GM21390 (cell line): ENCODE measurements around the gene DDX41.

Source experiments
- ATAC-seq: cut with Tn5 transposase; IDR thresholded peaks from one replicate; pipeline ENCODE4 v1.9.1; 2021; ENCODE audit not compliant: unreplicated experiment

The DDX41 gene

DNA sequence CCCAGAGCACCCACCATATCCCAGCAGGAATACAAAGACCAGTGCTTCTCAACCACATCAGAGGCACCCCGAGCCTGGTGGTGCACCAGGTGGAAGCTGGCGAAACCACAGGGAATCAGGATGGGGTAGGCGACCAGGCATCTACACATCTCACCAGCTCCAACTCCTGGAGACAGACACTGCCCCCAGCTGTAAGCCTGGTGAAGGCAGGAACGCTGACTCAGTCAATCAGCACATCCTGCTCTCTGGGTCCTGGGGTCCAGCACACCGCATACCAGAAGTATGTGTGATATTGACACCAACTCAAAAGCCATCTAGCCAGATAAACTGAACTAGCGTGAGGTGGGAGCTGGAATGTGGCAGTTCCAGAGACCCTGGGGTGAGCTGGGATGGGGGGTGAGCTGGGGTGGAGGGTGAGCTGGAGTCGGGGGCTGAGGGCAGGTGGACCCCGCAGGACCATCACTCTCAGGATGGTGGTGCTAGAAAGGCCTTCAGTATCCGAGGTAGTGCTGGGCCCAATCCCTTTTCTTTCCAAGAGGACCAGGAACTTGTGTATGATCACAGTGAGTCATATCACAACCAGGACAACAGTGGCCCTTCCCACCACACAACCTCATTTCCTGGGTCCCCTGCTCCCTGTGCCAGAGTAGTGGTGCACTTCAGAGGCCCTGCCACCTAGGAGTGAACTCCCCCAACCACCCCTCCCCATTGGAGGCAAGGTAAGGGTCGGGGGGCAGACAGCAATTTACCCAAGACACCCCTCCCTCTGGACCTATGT lies 45.8 kb downstream of the DDX41 start:
- no peak for ATAC-seq

DNA sequence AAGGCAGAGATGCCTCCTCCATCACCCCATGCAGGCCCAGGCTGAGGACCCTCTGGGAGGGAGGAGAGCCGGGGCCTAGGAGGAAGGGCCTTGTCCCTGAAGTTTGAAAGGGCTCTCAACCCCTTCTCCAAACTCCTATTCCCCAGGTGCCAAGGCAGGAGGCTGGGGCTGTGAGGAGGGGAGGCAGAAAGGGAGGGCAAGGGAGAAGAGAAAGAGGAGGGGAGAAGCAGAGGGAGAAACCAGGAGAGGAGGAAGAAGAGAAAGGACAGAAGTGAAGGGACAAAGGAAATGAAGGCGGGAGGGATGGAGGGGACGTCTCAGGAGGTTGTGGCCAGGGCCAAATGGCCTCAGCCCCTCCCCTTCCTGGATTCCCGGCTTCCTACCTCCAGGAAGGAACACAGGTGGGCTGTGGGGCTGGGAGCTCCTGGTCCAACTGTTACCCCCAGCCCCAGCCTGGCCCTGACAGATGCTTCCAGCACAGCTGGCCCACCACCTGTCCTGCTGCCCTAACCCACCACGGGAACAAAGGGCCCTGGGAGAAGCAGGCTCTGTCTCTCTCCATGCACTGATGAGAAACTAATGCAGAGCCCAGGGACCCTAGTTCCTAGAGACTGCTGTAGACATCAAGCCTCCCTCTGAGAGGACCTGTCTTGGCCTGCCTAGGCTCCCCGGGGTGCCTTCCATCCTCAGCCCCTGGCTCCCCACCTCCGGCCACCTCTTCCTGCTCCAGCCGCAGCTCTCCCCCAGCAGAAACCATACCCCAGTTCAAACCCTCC lies 46.8 kb downstream of the DDX41 start:
- ATAC-seq: no peak

DNA sequence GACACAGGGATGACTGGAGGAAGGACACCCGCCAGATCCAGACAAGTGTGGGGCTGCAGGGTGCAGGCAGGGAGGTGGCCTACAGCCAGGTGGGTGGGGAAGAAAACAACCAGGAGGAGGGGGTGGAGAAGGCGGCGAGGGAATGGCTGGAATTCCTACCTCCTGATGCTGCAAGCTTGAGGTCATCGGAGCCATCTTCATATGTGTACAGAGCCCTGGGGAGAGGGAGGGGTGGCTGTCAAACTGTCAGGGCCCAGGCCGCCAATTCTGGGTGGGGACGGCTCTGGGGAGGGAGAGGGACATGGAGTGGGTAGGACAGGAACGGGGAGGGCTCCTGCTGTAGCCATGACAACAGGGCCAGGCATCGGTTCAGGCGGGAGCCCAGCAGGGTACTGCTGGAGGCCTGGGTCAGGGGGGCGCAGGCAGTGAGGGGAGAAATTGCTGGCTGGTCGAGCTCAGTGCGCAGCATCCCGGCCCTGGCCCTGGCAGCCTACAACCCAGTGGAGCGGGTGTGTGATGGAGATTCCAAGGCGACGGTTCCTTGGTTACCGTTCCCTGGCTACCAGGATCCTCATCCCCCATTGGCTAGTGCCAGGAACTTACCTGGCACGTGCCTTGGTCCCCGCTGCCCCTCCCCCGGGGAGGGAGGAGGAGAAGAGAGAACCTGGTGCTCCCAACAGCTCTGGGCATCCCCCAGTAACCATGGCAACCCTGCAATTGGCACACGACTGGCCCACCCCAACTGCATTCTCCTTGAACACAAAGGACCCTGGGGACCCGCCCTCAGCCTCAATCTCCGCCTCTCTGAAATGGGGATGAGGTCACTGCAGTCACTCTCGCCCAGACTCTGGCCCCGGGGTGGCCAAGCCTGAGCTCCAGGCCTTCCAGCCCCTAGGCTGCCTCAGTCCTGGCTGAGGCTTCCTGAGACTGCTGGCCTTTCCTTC lies 47.8 kb downstream of the DDX41 start:
- ATAC-seq: no peak

DNA sequence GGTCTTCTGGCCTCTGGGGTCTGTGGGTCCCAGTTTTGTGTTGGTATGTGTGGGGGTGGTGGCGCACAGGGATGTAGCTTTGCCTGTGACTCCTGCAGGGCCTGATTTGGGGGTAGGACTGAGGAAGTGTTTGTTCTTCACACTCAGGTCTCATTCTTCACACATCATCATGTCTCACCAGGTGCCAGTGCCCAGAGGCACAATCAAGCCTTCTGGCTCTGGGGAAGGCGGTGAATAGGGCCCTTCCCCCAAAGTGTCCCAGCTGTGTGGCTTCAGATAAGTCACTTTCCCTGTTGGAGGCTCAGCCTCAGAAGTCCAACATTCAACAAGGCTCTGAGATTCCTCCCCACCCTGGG lies 48.5 kb downstream of the DDX41 start:
- no peak for ATAC-seq

DNA sequence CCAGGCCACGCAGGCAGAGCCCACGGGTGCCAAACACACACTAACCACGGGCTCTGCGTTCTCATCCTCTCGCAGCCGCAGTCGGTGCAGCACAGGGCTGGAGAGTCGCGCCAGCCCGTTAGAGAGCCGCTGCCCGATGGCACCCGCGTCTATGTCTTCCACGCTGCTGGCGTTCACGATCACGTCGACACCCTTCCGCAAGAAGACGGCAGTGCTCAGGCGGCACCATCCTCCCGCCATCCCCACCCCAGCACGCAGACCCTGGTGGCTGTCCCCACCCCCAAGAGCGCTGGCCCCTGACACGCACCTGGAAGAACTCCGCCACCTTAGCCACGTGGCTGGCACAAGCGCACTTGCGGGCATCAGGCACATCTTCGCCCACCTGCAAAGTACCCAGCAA lies 49.3 kb downstream of the DDX41 start:
- ATAC-seq: no peak

DNA sequence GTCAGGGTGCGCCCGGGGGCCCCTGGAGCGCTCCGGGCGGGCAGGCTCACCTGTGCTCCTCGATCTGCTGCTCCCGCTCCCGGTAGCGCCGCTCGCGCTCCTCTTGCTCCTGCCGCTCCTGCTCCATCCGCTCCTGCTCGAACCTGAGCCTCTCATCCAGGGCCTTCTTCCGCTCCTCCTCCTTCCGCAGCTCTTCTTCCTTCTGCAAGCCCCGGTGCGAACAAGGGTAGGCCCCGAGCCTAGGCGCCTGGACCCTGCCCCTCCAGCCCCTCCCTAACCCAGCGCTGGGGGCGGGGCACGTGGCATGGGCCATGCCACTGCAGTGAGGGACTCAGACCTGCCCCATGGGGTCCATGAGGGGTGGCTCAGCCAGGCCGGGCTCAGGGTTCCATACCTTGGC lies 49.9 kb downstream of the DDX41 start:
- no peak for ATAC-seq

DNA sequence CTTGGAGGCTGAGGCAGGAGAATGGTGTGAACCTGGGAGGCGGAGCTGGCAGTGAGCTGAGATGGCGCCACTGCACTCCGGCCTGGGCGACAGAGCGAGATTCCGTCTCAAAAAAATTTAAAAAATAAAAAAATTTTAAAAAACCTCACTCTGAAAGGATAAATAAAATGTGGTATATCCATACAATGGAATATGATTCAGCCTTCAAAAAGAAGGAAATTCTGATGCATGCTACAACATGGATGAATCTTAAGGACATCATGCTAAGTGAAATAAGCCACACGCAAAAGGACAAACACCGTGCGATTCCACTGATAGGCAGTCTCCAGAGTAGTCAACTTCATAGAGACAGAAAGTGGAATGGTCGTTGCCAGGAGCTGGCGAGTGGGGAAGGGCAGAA lies 51.7 kb downstream of the DDX41 start:
- ATAC-seq: no peak

DNA sequence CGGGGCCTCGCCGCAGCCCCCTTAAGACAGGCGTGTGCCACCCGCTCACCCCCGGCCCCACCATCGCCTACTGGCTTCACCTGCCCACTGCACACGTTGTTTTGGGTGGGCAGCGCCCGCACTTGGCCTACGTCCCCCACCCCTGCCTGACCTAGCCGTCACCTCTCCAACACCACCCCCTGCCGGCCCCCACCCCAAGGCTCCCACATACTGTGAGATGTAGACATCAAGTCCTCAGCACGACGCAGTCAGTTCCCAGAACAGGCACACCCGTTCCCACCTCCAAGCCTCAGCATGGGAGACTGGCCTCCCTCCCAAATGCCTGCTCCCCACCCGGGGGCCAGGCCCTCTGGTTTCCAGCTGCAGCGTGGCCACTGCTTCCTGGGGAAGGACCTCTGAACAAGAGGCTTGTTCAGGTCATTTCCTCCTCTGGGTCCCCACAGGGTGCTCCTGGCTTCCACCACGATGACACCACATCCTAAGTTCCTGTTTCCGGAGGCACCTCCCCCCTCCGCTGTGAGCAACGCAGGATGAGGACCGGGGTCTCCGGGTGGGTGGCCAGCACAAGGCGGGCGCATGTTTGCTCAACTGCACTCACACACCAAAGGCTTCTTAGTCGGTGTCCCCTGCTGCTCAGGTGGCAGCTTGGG lies 54.6 kb downstream of the DDX41 start:
- ATAC-seq: no peak
